GM12878 (cell line): ENCODE results near the gene FRMD5. TPM values are rescaled to one million over a fixed set of nuclear protein-coding genes. Genes with fewer than 3 reads are reported as not detected.
"Not testable (repeated sequence)": the region's sequence is repeated elsewhere in the genome, so short reads cannot be mapped to it uniquely, and the experiment has no call there.

Experiments used
- ATAC-seq: fragments of 200-7000 bp; cut with Tn5 transposase; 3 replicates; pipeline ENCODE4 v1.9.1; 2020; ENCODE audit warnings: mild to moderate bottlenecking, moderate library complexity
- BruUV-seq: library from RNA; stranded (reverse); fragments of 400-500 nt; replicated peaks from 2 replicates; lab custom pipeline; 2021; lab: Mats Ljungman, UMichigan
- CTCF ChIA-PET: fragments of 300-600 bp; sonication (Branson Sonifier 250); formaldehyde crosslinking; extraction: SDS; loops from one replicate; lab custom pipeline; 2021; ENCODE audit warnings: inconsistent platforms; lab: Yijun Ruan, JAX
- POLR2A ChIA-PET: fragments of 350-600 bp; formaldehyde crosslinking; extraction: SDS; loops from one replicate; lab custom pipeline; 2021; ENCODE audit warnings: inconsistent platforms; lab: Charles Lee
- RAD21 ChIA-PET: fragments of 300-600 bp; sonication (Branson Sonifier 250); formaldehyde crosslinking; loops from one replicate; lab custom pipeline; 2023; ENCODE audit warnings: antibody characterized with exemption; ENCODE audit not compliant: unreplicated experiment; lab: Charles Lee
- SMC1A ChIA-PET: fragments of 300-600 bp; sonication (Branson Sonifier 250); formaldehyde crosslinking; loops from one replicate; lab custom pipeline; 2023; ENCODE audit not compliant: unreplicated experiment, uncharacterized antibody; lab: Charles Lee
- DNase-seq: peaks from one replicate; pipeline ENCODE4 v3.0.0-alpha.2; 2011; ENCODE audit warnings: low read depth, low spot score
- FAIRE-seq: peaks from 3 replicates; lab custom pipeline; 2011; peaks lifted over from hg19 to GRCh38; lab: Jason Lieb, UNC
- H2AFZ ChIP-seq: 2 replicates; pipeline ENCODE4 v1.6.0; 2011; ENCODE audit warnings: low read depth, low read length, control low read depth; ENCODE audit not compliant: control insufficient read depth
- H3K27ac ChIP-seq: 2 replicates; pipeline ENCODE4 v1.5.1; 2011; ENCODE audit warnings: control low read depth; ENCODE audit not compliant: control insufficient read depth, insufficient read depth
- H3K27me3 ChIP-seq, 2 experiments: replicated peaks in 1 of 2; 2 replicates each; pipeline versions ENCODE4 v1.6.0 to v1.6.1; 2011; ENCODE audit warnings: low read length in 1 of 2; ENCODE audit not compliant: control insufficient read depth in 2 of 2, insufficient read depth in 2 of 2
- H3K36me3 ChIP-seq, 2 experiments: 2 replicates each; pipeline ENCODE4 v1.5.1; 2011; ENCODE audit warnings: low read length in 1 of 2; ENCODE audit not compliant: control insufficient read depth in 2 of 2, insufficient read depth in 2 of 2
- H3K4me1 ChIP-seq: 2 replicates; pipeline ENCODE4 v1.6.1; 2011; ENCODE audit warnings: mild to moderate bottlenecking, low read length, moderate library complexity, mixed read lengths; ENCODE audit not compliant: control insufficient read depth, insufficient read depth
- H3K4me2 ChIP-seq: 2 replicates; pipeline ENCODE4 v1.6.0; 2011; ENCODE audit warnings: control low read depth; ENCODE audit not compliant: control insufficient read depth, insufficient read depth
- H3K4me3 ChIP-seq: fragments of 200-600 bp; sonication (generic); 2 replicates; pipeline ENCODE4 v1.5.1; 2016
- H3K79me2 ChIP-seq: 2 replicates; pipeline ENCODE4 v1.6.0; 2011; ENCODE audit warnings: low read length; ENCODE audit not compliant: control insufficient read depth, insufficient read depth
- H3K9ac ChIP-seq: 2 replicates; pipeline ENCODE4 v1.8.0; 2011; ENCODE audit warnings: low read length, control low read depth, mixed read lengths; ENCODE audit not compliant: control insufficient read depth, insufficient read depth
- H3K9me3 ChIP-seq: replicated peaks from 3 replicates; pipeline ENCODE4 v1.5.1; 2011; ENCODE audit warnings: mild to moderate bottlenecking, low read length; ENCODE audit not compliant: control insufficient read depth, insufficient read depth
- H4K20me1 ChIP-seq: 2 replicates; pipeline ENCODE4 v1.6.0; 2011; ENCODE audit not compliant: control insufficient read depth, insufficient read depth
- NR2C1 ChIP-seq: fragments of 450-650 bp; IDR thresholded peaks from 2 replicates; pipeline ENCODE4 v1.6.1; 2017; ENCODE audit warnings: antibody characterized with exemption, mild to moderate bottlenecking, moderate library complexity
- PAX8 ChIP-seq: fragments of 450-650 bp; IDR thresholded peaks from 2 replicates; pipeline ENCODE4 v1.6.1; 2017; ENCODE audit warnings: mild to moderate bottlenecking, moderate library complexity
- TARDBP ChIP-seq: IDR thresholded peaks from 2 replicates; pipeline ENCODE4 v1.6.1; 2016; ENCODE audit warnings: borderline replicate concordance
- YY1 ChIP-seq: IDR thresholded peaks from 2 replicates; pipeline ENCODE4 v1.6.1; 2011; ENCODE audit warnings: low read depth, mild to moderate bottlenecking, low read length
- ZNF24 ChIP-seq: fragments of 450-650 bp; IDR thresholded peaks from 2 replicates; pipeline ENCODE4 v1.6.1; 2017; ENCODE audit warnings: antibody characterized with exemption, mild to moderate bottlenecking
- ZNF622 ChIP-seq: fragments of 450-650 bp; IDR thresholded peaks from 2 replicates; pipeline ENCODE4 v1.6.1; 2017; ENCODE audit warnings: mild to moderate bottlenecking, inconsistent platforms
- WGBS: methylation state at CpG from one replicate; pipeline ENCODE4 v1.1.6; 2016; ENCODE audit warnings: low lambda C conversion rate; ENCODE audit not compliant: insufficient replicate concordance, insufficient coverage; ENCODE audit errors: missing lambda C conversion rate; 5-methylcytosine and 5-hydroxymethylcytosine counted together
- in situ Hi-C: fragments of 300-500 bp; cut with MboI; formaldehyde crosslinking; loops from 9 replicates; pipeline ENCODE4 v1.14.3; 2018; ENCODE audit warnings: mixed read lengths
- intact Hi-C: fragments of 100-400 bp; cut with micrococcal nuclease; formaldehyde crosslinking; loops from one replicate; pipeline ENCODE4 v1.14.2; 2022; ENCODE audit not compliant: unreplicated experiment
- polyA plus RNA-seq, 11 experiments: library from polyadenylated mRNA; depleted of rRNA in 4 of 11; unstranded in 6 of 11; stranded (reverse) in 5 of 11; fragments of >200 nt; fragmentation: Nextera tagmentation in 4 of 11; fragmentation: Illumina TruSeq in 1 of 11; extraction: Ambion mirVana in 4 of 11; extraction: Trizol in 1 of 11; gene quantifications; 1 replicate in 1 of 11; 2 replicates in 10 of 11; pipeline versions ENCODE4 v1.2.1 to v1.2.3, GENCODE V29; 2011 to 2016; ENCODE audit warnings: inconsistent platforms in 2 of 11, missing spikeins in 2 of 11, low read depth in 1 of 11
- total RNA-seq, 4 experiments: library from RNA; depleted of rRNA in 3 of 4; stranded (reverse); fragments of >200 nt in 3 of 4; fragmentation: Illumina TruSeq in 1 of 4; extraction: Trizol in 1 of 4; gene quantifications; 2 replicates each; pipeline versions ENCODE4 v1.2.1 to v1.2.3, GENCODE V29; 2013 to 2021
- TF ChIP-seq, protein P1 (sequence below): IDR thresholded peaks from 2 replicates; pipeline ENCODE4 v1.6.1; 2012; ENCODE audit warnings: low read length, inconsistent platforms

Gene FRMD5
- total and polyA plus RNA-seq, 10 of the 15 experiments (the other 5 are each of a cell fraction or from before 2014, with no cell fraction given): 0.26 to 6.4 (median 0.68) TPM; not detected in 1

GRCh38 chr15:43845421-43845820, 349.6 kb downstream of the FRMD5 start:
- BruUV-seq: no TSS peak
- ChIA-PET POLR2A (interaction anchor here (0.7 kb wide), 1 partner anchor 16 kb away, joined by 6 read pairs; no protein-coding TSS in a partner anchor), CTCF (no interaction called here), SMC1A (interaction anchor here (0.9 to 1.8 kb wide), 2 partner anchors 8 to 41 kb away, joined by 4 to 5 read pairs; no protein-coding TSS in a partner anchor), RAD21 (no interaction called here)
- H3K79me2 ChIP-seq: no peaks in the 10 kb centered on the region
- H3K27ac ChIP-seq: no peak overlapping the region
- in situ Hi-C loops: no loop called here
- H3K36me3 ChIP-seq: peaks cover 2 to 5% of the 10 kb centered on the region in 2 experiments; a peak in 3 of 4 replicates
- FAIRE-seq (no peak), ATAC-seq (no peak), DNase-seq (no peak)
- no peak for TF ChIP-seq ZNF622
- TF ChIP-seq NR2C1: no peak
- TF ChIP-seq TARDBP: no peak
- no peak for TF ChIP-seq PAX8
- TF ChIP-seq YY1: no peak
- TF ChIP-seq ZNF24: no peak
- TF ChIP-seq, protein P1, sequence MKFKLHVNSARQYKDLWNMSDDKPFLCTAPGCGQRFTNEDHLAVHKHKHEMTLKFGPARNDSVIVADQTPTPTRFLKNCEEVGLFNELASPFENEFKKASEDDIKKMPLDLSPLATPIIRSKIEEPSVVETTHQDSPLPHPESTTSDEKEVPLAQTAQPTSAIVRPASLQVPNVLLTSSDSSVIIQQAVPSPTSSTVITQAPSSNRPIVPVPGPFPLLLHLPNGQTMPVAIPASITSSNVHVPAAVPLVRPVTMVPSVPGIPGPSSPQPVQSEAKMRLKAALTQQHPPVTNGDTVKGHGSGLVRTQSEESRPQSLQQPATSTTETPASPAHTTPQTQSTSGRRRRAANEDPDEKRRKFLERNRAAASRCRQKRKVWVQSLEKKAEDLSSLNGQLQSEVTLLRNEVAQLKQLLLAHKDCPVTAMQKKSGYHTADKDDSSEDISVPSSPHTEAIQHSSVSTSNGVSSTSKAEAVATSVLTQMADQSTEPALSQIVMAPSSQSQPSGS: no peak
- no peaks in the 10 kb centered on the region for H4K20me1 ChIP-seq
- H2AFZ ChIP-seq: no peak overlapping the region
- intact Hi-C loops: no loop called here
- no peaks in the 10 kb centered on the region for H3K4me1 ChIP-seq
- H3K9me3 ChIP-seq: no peaks in the 10 kb centered on the region
- no peaks in the 10 kb centered on the region for H3K27me3 ChIP-seq
- no peak overlapping the region for H3K4me3 ChIP-seq
- H3K4me2 ChIP-seq: no peak overlapping the region
- H3K9ac ChIP-seq: no peak overlapping the region

DNA sequence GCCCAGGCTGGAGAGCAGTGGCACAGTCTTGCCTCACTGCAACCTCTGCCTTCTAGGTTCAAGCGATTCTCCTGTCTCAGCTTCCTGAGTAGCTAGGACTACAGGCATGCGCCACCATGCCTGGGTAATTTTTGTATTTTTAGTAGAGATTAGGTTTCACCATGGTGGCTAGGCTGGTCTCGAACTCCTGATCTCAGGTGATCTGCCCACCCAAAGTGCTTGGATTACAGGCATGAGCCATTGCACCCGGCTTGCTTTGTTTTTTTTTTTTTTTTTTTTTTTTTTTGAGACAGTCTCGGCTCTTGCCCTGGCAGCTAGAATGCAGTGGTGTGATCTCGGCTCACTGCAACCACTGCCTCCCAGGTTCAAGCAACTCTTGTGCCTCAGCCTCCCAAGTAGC, 362.6 kb downstream of the FRMD5 start:
- SMC1A ChIA-PET: interaction anchor here (1.0 to 2.8 kb wide), 5 partner anchors 12 to 56 kb away, joined by 3 to 13 read pairs (median 4); partner anchors contain the start of genes ELL3 and SERF2
- BruUV-seq, H3K27ac ChIP-seq, H3K9me3 ChIP-seq, H3K27me3 ChIP-seq, H3K4me2 ChIP-seq, H3K9ac ChIP-seq, H3K4me1 ChIP-seq, H2AFZ ChIP-seq, H4K20me1 ChIP-seq, H3K36me3 ChIP-seq, H3K4me3 ChIP-seq, intact Hi-C loops, DNase-seq, FAIRE-seq, in situ Hi-C loops, ATAC-seq: not testable (repeated sequence)
- POLR2A ChIA-PET: interaction anchor here (0.5 to 2.4 kb wide), 7 partner anchors 11 to 816 kb away, joined by 3 to 10 read pairs (median 6); partner anchors contain the start of genes HYPK and SERINC4
- CTCF ChIA-PET: interaction anchor here (1.0 to 1.5 kb wide), 5 partner anchors 8 to 40 kb away, joined by 3 to 6 read pairs (median 3); partner anchors contain the start of genes HYPK, MFAP1 and SERINC4
- RAD21 ChIA-PET: interaction anchor here (0.5 to 3.2 kb wide), 7 partner anchors 8 to 73 kb away, joined by 3 to 17 read pairs (median 6); partner anchors contain the start of gene ELL3
- 79% methylated on average over 5 of the region's 6 CpGs for WGBS
- H3K79me2 ChIP-seq: peaks cover 50% of the 10 kb centered on the region
